SK-N-SH (cell line): ENCODE results near the gene NRDC.

Experiments
- EP300 ChIP-seq, 2 experiments: IDR thresholded peaks; 2 replicates each; pipeline versions ENCODE4 v1.4.0 to v1.6.1; 2012; ENCODE audit warnings: borderline replicate concordance in 1 of 2, low read depth in 1 of 2, low read length in 1 of 2
- EZH2phosphoT487 ChIP-seq: fragments of 200-600 bp; sonication (generic); IDR thresholded peaks from 2 replicates; pipeline ENCODE4 v1.6.1; 2017; ENCODE audit warnings: low read depth, mixed run types, mild to moderate bottlenecking, antibody characterized with exemption, moderate library complexity, borderline replicate concordance
- FOXM1 ChIP-seq: IDR thresholded peaks from 2 replicates; pipeline ENCODE4 v1.4.0; 2012; ENCODE audit warnings: low read depth, mild to moderate bottlenecking
- GABPA ChIP-seq: IDR thresholded peaks from 2 replicates; pipeline ENCODE4 v1.4.0; 2012; ENCODE audit warnings: low read depth, mild to moderate bottlenecking
- POLR2AphosphoS5 ChIP-seq: IDR thresholded peaks from 2 replicates; pipeline ENCODE4 v1.6.1; 2012; ENCODE audit warnings: low read depth, low read length
- SIN3A ChIP-seq: IDR thresholded peaks from 2 replicates; pipeline ENCODE4 v1.6.1; 2012; ENCODE audit warnings: low read depth, mild to moderate bottlenecking, low read length, moderate library complexity, borderline replicate concordance
- SMC3 ChIP-seq: IDR thresholded peaks from 2 replicates; pipeline ENCODE4 v1.6.1; 2012; ENCODE audit warnings: low read depth, low read length, improper control_type of control experiment
- TEAD4 ChIP-seq: IDR thresholded peaks from 2 replicates; pipeline ENCODE4 v1.4.0; 2012; ENCODE audit warnings: mild to moderate bottlenecking, borderline replicate concordance; ENCODE audit not compliant: insufficient read depth
- YY1 ChIP-seq: IDR thresholded peaks from 2 replicates; pipeline ENCODE4 v1.4.0; 2012; ENCODE audit warnings: low read depth, mild to moderate bottlenecking
- TF ChIP-seq, protein P1 (sequence below): fragments of 200-600 bp; sonication (generic); IDR thresholded peaks from 2 replicates; pipeline ENCODE4 v1.6.1; 2017; ENCODE audit warnings: antibody characterized with exemption, mild to moderate bottlenecking, moderate library complexity
- TF ChIP-seq, protein P2 (sequence below): fragments of 150-350 bp; IDR thresholded peaks from 2 replicates; pipeline ENCODE4 v1.6.1; 2016; ENCODE audit warnings: mild to moderate bottlenecking, low read depth, low read length
- TF ChIP-seq, protein P3 (sequence below): IDR thresholded peaks from 2 replicates; pipeline ENCODE4 v1.6.1; 2012; ENCODE audit warnings: mild to moderate bottlenecking, low read depth, low read length, moderate library complexity

DNA sequence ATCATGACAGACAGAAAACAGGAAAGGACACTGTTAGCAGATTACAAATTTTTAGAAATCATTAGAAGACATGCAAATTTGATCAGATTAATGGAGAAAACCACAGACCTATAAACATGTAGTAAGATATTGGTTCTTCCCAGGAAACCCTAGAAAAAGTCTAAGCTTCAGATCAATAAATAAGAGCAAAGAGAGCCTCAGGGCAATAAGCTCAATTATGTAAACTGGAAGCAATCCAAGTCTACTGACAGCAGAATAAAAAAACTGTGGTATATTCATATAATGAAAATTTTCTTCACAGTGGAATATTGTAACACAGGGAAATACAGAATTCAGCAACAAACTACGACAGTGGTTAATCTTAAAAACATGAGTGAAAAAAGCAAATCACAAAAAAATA is 36.3 kb downstream of the NRDC start:
- TF ChIP-seq TEAD4 (no peak), EZH2phosphoT487 (no peak), POLR2AphosphoS5 (no peak), YY1 (no peak), FOXM1 (no peak), EP300 (IDR thresholded peaks at IDR 0.05; ENCODE audit: borderline replicate concordance in 1 of 2, low read depth in 1 of 2, low read length in 1 of 2) (no peak), GABPA (no peak), SIN3A (no peak), SMC3 (no peak)
- TF ChIP-seq, protein P1, sequence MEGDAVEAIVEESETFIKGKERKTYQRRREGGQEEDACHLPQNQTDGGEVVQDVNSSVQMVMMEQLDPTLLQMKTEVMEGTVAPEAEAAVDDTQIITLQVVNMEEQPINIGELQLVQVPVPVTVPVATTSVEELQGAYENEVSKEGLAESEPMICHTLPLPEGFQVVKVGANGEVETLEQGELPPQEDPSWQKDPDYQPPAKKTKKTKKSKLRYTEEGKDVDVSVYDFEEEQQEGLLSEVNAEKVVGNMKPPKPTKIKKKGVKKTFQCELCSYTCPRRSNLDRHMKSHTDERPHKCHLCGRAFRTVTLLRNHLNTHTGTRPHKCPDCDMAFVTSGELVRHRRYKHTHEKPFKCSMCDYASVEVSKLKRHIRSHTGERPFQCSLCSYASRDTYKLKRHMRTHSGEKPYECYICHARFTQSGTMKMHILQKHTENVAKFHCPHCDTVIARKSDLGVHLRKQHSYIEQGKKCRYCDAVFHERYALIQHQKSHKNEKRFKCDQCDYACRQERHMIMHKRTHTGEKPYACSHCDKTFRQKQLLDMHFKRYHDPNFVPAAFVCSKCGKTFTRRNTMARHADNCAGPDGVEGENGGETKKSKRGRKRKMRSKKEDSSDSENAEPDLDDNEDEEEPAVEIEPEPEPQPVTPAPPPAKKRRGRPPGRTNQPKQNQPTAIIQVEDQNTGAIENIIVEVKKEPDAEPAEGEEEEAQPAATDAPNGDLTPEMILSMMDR, result no peak
- TF ChIP-seq, protein P2, sequence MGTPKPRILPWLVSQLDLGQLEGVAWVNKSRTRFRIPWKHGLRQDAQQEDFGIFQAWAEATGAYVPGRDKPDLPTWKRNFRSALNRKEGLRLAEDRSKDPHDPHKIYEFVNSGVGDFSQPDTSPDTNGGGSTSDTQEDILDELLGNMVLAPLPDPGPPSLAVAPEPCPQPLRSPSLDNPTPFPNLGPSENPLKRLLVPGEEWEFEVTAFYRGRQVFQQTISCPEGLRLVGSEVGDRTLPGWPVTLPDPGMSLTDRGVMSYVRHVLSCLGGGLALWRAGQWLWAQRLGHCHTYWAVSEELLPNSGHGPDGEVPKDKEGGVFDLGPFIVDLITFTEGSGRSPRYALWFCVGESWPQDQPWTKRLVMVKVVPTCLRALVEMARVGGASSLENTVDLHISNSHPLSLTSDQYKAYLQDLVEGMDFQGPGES, result no peak
- TF ChIP-seq, protein P3, sequence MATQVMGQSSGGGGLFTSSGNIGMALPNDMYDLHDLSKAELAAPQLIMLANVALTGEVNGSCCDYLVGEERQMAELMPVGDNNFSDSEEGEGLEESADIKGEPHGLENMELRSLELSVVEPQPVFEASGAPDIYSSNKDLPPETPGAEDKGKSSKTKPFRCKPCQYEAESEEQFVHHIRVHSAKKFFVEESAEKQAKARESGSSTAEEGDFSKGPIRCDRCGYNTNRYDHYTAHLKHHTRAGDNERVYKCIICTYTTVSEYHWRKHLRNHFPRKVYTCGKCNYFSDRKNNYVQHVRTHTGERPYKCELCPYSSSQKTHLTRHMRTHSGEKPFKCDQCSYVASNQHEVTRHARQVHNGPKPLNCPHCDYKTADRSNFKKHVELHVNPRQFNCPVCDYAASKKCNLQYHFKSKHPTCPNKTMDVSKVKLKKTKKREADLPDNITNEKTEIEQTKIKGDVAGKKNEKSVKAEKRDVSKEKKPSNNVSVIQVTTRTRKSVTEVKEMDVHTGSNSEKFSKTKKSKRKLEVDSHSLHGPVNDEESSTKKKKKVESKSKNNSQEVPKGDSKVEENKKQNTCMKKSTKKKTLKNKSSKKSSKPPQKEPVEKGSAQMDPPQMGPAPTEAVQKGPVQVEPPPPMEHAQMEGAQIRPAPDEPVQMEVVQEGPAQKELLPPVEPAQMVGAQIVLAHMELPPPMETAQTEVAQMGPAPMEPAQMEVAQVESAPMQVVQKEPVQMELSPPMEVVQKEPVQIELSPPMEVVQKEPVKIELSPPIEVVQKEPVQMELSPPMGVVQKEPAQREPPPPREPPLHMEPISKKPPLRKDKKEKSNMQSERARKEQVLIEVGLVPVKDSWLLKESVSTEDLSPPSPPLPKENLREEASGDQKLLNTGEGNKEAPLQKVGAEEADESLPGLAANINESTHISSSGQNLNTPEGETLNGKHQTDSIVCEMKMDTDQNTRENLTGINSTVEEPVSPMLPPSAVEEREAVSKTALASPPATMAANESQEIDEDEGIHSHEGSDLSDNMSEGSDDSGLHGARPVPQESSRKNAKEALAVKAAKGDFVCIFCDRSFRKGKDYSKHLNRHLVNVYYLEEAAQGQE, result no peak
